HPDE6-E6E7 (cell line): ENCODE data around the gene TCHHL1.

Experiments used
- DNase-seq: peaks from one replicate; pipeline ENCODE4 v3.0.0; 2011; ENCODE audit warnings: missing footprints; ENCODE audit errors: extremely low spot score

Gene TCHHL1

GRCh38 chr1:152038871-152039270 is 50.0 kb downstream of the TCHHL1 start:
- DNase-seq: no peak

- DNase-seq: peak; percentile 79
Observed at GRCh38 chr1:152036267-152037216, 52.3 kb downstream of the TCHHL1 start, which contains the start of gene S100A11. Gene S100A11 (minus strand): TSS chr1:152037004. CDS start chr1:152036915, 89 bp downstream.

- no peak for DNase-seq
Observed at GRCh38 chr1:152035539-152036266, 53.2 kb downstream of the TCHHL1 start.

GRCh38 chr1:152034654-152035538 is 54.0 kb downstream of the TCHHL1 start:
- no peak for DNase-seq

GRCh38 chr1:152034324-152034653 is 54.6 kb downstream of the TCHHL1 start:
- no peak for DNase-seq
